Measurements from ENCODE around the gene SRGAP3.

SRGAP3 gene

GRCh38 chr3:9036404-9037131, 212.9 kb downstream of the SRGAP3 start:
- DNase-seq = peak; percentile 53

DNA sequence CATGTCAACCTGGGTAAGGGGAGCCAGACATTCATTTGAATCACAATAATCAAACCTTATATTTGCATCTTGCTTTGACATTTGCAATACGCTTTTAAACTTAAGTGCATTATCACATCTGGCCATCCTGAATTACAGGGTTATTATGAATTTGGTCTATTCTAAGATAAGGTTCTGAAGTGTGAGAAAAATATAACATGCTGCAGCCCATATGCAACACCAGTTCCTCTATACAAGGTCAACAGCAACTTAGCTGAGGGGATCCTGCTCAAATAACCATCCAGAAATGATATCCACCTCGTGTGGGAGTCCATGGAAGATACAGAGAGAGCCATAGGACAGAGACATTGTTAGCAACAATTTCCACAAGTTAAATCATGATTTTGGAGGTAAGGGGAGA, 213.5 kb downstream of the SRGAP3 start:
- no peak for DNase-seq

DNA sequence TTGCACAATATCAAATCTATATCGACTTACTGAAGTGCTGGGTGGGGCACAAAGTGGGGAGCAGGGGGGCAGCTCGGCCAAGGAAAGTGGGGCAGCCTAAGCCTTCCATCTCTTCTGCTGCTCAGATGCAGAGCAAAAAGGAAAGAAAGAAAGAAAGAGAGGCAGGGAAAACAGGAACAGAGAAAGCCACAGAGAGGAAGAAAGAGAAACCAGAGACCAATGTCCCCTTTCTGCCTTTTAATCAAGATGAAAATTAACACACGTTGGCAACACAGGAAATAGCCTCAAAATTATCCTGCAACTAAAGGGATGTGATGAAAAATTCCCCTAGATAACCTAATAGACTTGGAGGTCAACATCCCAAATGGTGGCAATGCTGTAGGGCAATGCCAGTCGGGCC, 214.0 kb downstream of the SRGAP3 start:
- DNase-seq = peak; percentile 29

DNA sequence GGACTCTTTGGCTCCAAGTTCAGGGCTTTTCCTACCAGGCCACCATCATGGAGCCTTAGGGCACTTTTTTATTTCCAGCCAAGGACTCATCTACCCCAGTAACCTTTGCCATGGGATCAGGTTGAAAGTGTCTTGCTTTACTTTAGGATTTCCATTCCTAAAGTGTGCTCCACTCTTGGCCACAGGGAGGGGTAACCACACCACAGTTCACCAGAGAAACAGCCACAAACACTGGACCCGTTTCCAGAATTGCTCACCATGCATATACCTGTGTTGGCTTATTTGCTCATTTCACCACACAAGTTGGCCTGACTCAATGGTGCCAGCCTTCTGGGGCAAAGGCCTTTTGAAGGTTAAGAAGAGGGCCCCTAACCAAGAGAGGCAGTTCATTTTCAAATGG, 215.6 kb downstream of the SRGAP3 start:
- DNase-seq = no peak

GRCh38 chr3:9032231-9032777, 217.1 kb downstream of the SRGAP3 start:
- no peak for DNase-seq

DNA sequence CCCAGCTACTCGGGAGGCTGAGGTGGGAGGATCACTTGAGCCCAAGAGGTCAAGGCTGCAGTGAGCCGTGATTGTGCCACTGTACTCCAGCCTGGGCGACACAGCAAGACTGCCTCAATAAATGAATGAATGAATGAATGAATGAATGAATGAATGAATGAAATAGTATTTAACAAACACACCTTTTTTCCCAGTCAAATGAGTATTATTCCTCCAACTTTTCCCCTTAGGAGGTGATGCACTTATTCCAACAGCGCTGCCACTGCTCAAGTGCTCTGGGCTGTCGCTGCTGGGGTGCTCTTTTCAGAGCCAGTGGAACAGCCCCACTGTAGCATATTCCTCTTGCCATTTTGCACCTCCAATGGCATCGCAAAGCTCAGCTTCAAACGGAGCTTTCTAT, 219.4 kb downstream of the SRGAP3 start:
- DNase-seq = no peak

GRCh38 chr3:9028134-9028533, 221.3 kb downstream of the SRGAP3 start:
- no peak for DNase-seq

DNA sequence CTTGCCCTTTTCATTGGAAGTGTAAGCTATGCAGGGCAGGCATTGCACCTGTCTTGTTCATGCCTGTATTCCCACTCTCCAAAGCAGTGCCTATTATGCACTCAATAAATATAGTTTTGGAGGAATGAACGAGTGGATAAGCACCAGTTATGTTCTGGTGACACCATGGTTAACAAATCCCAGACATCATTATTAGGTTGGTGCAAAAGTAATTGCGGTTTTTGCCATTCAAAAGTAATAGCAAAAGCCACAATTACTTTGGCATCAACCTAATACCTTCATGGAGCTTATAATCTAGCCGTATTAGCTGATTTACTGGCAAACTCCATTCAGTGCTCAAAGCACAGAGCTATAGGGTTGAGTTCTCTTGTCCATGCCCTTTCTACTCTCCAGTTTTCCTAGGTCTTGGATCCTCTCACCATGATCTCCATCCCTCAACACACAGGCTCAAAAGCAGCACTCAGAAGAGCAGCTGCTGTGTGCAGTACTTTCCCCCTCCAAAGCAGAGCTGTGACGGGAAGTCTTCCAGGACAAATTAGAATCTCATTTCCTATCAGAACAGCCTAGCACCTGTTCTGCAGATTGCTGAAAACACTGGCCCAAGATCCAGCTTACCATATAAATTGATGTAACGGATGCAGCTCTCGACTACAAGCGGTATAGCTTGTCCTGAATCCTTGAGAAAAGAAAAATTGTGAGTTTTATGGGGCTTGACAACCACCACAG, 223.0 kb downstream of the SRGAP3 start:
- no peak for DNase-seq

- DNase-seq = no peak
Measured at GRCh38 chr3:9024341-9024740, 225.1 kb downstream of the SRGAP3 start.

DNA sequence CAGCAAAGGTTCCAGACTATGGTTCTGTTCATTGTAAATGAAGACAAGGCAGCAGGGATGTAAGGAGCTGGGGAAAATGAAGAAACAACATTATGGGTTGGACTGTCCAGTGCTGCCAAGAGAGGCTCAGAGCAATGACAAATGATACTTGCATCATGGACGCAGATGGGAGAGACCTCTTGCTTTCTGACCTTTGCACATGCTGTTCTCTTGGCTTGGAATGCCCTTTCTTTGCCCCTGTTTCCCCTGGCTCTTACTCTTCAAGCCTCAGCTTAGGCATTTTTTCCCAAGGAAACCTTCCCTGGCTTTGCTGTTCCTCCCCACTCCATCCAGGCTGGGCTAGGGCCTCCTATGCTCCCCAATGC, 226.2 kb downstream of the SRGAP3 start:
- DNase-seq = no peak

- DNase-seq = no peak
Measured at GRCh38 chr3:9022305-9023225, 226.9 kb downstream of the SRGAP3 start.

DNA sequence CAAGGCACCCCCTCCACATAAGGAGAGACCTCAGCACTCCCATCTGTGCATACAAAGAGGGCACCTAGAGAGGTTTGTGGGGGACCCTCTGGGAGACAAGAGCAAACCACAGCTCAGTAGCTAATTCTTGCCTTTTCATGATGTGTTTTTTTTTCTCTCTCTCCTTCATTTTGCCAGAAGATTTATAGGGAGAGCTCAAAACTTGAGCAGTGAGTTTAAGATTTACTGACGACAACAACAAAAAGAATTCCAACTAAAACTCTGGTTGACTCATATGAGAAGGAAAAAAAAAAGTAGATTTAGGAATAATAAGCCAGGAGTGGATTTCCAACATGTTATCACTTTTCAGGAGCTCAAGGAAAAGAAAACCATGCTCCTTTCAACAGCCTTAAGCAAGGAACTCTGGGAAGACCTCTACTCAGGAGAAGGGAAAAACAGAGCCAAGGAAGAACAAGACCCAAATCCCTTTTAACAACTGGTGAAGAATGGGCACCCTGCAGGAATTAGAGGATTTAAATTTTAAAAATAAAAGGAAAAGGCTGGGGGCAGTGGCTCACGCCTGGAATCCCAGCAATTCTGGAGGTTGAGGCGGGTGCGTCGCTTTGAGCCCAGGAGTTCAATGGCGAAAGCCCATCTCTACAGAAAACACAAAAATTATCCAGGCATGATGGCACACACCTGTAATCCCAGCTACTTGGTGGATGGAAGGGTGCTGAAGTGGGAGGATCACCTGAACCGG, 228.0 kb downstream of the SRGAP3 start:
- DNase-seq = no peak

GRCh38 chr3:9020426-9020825, 229.0 kb downstream of the SRGAP3 start:
- DNase-seq = no peak

DNA sequence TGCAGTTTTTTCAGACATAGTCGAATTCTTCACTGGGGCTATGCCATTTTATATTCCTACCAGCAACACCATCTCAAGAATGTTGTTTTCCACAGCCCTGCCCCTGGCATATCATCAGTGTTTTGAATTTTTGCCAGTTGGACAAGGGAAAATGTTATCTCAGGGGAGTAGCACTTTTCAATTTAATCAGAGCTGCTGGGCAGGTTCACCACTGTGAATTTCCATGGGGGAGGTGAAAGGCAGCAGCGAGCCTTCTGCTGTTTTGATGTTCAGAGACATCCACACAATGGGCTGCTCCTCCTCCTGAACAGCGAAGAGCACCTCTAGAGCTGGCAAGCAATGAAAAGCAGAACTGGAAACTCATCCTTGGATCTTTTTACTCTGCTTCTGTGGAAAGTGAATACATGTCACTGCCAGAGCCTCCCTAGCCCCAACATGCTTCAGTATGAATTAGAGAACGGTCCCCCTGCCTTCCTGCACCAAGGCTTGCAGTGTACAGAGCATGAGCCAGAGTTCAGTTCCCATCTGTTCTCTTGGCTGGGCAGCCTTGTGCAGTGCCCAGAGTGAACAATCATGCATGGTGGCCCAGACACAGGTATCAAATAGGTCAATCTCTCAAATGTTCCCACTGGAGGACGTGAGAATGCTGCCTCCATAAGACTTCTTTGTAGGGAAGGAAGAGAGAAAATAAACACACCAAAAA, 230.0 kb downstream of the SRGAP3 start:
- DNase-seq = no peak

- DNase-seq = no peak
Measured at GRCh38 chr3:9015250-9015649, 234.2 kb downstream of the SRGAP3 start.

GRCh38 chr3:9013782-9014563, 235.5 kb downstream of the SRGAP3 start:
- DNase-seq = no peak

DNA sequence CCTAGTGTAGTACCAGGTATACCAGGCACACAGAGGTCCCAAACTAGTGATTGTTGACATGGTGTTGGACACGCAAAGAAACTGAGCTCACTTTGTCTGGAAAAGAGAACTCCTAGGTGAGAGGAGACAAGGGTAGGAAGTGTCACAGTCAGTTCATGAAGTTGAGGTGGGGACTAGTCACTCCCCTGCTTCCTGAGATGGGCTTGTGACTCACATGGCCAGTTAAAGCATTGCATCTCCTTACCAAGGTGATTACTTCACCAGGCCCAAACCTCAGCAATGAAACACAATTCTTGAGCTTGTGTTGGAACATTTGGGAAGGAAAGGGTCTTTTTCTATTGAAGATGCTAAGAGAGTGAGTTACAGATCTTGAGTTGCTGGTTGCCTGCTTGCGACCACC, 236.9 kb downstream of the SRGAP3 start:
- DNase-seq = no peak

GRCh38 chr3:9009976-9010545, 239.4 kb downstream of the SRGAP3 start:
- DNase-seq = no peak

GRCh38 chr3:9008550-9009255, 240.7 kb downstream of the SRGAP3 start:
- peak; percentile 18 for DNase-seq

GRCh38 chr3:9007928-9008327, 241.5 kb downstream of the SRGAP3 start:
- DNase-seq = no peak
